GM18873 (cell line): ENCODE measurements around the gene NFKB1.
"Not testable (repeated sequence)": the region's sequence is repeated elsewhere in the genome, so short reads cannot be mapped to it uniquely, and the experiment has no call there.

Source experiments
- ATAC-seq: cut with Tn5 transposase; IDR thresholded peaks from one replicate; pipeline ENCODE4 v1.9.1; 2021; ENCODE audit warnings: mild to moderate bottlenecking, moderate library complexity, moderate number of reproducible peaks; ENCODE audit not compliant: unreplicated experiment, low FRiP score

Gene NFKB1

DNA sequence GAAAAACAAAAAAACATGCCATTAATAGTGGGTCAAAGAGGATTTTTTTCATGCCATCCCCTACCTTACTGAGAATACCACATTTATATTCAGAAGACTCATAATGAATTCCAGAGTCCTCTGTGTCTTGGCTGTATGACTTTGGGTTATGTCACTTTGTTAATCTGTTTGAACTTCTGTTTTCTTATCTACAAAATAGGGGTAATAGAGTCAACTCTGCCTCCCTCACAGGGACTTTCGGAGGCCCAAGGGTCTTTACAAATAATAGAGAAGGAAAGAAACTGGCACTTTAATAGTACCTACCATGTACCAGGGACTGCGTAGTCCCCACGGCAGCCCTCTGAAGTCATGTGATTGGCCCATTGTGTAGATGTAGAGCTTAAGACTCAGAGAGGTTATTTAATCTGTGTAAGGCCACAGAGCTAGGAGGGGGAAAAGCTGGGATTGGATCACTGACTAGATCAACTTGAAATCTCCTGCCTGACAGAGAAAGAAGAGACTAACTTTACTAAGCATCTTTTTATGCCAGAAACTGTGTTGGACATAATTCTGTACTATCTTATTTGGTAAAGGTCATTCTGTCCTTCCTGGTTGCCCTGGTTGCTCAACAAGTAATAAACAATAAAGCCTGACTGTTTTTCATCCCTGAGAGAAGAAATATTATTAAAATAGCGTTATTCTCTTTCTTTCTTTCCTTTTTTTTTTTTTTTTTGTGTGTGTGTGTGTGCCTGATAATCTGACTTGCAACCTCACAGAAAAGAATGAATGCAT lies 59.6 kb downstream of the NFKB1 start:
- no peak for ATAC-seq

DNA sequence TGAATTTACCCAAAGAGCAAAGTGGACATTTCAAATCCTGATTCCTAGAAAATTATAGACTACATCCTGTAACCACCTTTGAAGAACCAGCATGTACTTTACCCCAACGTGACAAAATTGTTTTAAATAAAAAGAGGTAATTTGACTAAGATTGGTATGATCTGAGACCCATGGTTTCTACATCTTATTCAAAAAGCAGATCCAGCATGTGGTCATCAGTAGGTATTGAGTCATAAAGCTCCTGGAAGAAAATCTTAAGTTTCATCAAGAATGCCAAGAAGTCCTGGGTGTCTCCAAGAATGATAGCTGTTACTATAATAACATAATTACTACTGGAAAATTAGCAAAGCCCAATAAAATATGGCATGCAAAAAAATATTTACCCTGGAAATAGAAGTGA lies 61.8 kb downstream of the NFKB1 start:
- no peak for ATAC-seq

DNA sequence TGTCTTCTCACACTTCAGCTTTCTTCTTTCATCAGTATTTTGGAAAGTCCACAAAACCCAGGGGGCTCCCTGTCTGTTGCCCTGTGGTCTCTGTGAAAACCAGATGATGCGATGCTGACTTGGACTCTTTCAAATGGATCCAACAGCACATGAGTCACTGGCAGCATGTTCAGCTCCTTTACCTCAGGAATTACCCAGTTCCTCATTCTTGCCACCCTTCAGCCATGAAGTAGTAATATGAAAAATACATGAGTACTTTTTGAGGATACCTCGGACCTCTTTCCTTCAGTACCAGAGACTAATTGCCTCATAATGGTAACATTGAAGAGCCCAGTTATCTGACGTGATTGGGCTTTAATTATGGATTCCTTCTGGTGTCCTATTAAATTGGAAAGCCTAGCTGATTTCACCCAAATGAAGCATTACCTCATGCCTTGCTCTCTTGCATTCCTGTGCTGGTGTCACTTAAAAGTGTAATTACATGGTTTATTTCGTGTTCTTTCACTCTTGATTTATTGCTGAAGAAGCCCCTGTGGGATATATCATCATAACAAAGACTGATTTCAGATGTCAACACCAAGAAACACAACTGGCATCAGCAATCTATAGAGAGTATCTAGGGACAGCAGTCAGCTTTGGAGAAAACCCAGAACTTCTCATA lies 63.4 kb downstream of the NFKB1 start:
- peak; percentile 89 for ATAC-seq

DNA sequence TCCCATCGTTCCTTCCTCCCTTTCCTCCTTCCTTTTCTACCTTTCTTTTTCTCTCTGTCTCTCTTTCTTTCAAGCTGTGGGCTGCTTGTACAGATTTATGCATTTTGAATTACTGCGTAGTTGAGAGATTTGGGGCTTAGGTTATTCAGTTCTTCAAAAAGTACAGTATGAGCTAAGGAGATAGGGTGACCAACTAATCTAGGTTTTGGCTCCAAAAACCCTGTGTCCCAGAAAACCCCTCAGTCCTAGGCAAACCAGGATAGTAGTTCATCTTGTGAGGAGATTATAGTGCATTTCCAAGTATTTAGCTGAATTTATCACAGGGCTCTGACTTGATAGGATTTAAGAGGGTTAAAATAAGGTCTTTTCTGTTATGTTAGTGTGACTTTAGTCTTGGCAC lies 64.5 kb downstream of the NFKB1 start:
- no peak for ATAC-seq

DNA sequence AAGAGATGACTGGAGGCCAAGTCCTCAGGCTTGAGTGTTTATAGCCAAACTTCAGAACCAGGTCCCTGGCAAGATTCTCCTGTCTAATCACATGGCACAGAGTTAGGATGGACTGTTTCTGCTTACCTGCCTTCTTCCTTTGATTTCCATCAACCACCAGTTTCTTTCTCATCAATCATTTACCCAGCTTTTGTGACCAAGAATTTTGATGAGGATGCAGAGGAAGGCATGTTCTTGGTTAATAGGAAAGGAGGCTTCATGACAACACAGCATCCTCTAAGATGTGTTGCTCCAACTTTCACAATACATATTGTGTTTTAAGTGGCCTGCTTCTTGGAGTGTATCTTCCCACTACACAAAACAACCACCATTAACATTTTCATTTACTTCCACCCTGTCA lies 65.3 kb downstream of the NFKB1 start:
- no peak for ATAC-seq

DNA sequence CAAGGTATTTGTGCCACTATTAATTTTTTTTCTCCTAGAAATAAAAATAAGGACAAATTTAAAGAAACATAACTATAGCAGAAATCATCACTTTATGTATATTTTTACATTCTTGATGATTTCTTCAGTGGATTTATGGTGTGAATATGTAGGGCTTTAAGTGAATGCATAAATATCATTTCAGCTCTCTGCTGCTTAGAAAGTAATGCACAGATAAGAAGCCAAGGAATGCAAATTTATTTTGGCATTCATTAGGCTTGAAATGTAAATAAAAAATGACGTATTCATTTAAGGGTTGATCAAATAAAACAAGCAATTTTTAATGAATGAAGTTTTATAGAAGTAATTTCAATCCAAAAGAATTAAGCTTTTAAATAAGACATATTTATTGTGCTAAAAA lies 66.3 kb downstream of the NFKB1 start:
- ATAC-seq: no peak

DNA sequence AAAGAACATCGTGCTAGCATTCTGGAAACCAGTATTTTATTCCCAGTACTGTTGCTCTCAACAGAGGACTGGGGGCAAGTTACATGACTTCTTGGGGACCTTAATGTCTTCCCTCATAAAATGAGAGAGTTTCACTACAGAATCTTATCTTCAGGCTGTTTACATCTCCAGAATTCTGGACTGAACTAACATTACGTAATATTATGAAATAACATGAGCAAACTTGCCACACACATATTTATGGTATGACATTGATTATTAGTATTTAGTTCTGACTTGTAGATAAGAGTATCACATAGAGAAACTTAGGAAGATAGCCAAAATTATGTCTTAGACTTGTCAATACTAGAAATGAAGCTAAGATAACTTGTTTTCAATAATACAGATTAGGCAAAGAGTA lies 68.0 kb downstream of the NFKB1 start:
- no peak for ATAC-seq

DNA sequence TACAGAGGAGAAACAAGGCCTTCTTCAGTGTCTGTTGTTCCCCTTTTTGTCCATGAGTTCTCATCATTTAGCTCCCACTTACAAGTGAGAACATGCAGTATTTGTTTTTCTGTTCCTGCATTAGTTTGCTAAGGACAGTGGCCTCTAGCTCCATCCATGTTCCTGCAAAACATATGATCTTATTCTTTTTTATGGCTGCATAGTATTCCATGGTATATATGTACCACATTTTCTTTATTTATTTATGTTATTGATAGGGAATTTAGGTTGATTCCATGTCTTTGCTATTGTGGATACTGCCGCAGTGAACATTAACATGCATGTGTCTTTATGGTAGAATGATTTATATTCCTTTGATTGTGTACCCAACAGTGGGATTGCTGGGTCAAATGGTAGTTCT lies 69.1 kb downstream of the NFKB1 start:
- not testable (repeated sequence) for ATAC-seq

DNA sequence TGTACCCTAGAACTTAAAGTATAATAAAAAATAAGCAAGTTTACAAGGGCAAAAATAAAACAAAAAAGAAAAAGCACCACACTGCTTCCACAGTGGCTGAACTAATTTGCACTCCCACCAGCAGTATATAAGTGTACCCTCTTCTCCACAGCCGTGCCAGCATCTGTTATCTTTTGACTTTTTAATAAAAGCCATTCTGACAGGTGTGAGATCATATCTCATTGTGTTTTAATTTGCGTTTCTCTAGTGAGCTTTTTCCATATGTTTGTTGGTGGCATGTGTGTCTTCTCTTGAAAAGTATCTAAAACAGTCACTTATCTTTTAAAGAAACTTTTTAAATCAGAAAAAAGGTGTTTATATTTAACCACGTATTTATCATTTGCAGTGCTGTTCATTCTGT lies 71.3 kb downstream of the NFKB1 start:
- ATAC-seq: no peak

DNA sequence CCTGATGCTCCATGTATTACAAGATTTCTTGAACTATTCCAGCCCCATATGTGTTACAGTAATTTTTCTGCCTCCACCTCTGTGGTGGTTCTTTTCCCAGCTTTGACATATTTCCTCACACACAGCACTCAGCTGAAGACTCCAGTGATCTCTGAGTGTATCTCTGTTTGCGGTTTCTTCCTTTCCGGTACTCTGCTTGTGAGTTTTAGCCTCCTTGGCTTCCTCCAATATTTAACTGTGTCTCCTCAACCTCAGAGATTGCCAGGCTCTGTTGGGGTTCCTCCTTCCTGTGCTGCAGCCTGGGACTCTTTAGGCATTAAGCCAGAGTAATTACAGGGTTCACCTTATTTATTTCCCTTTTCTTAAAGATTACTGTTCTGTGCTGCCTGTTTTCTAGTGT lies 73.2 kb downstream of the NFKB1 start:
- no peak for ATAC-seq

DNA sequence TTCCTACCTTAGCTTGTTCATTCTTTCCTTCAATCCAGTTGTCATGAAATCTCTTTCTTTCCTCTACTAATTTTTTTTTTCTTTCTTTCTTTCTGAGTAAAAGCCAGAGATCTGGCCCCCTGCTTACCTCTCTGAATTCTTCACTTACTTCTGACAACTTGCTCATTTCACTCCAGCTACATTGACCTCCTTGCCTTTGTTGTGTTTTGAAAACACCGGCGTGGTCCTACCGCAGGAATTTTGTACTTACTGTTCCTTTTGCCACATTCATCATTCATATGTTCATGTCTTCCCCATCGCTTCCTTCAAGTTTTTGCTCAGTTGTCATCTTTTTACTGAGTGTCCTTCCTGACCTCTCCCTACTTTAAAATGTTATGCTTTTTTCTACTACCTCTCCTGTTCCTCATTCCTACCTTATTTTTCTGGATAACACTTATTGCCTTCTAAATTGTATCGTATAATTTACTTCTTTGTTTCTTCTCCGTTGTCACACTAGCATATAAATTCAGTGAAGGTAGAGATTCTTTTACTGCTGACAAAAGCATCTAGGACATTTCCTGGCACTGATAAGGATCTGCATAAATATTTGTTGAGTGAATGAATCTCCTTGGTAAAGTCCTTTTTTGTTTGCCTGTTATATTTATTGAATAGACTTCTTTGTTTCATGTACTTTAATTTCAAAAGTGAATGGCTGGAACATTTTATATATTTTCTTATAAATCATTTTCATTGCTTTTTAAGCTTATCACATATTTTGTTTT lies 74.4 kb downstream of the NFKB1 start:
- no peak for ATAC-seq

DNA sequence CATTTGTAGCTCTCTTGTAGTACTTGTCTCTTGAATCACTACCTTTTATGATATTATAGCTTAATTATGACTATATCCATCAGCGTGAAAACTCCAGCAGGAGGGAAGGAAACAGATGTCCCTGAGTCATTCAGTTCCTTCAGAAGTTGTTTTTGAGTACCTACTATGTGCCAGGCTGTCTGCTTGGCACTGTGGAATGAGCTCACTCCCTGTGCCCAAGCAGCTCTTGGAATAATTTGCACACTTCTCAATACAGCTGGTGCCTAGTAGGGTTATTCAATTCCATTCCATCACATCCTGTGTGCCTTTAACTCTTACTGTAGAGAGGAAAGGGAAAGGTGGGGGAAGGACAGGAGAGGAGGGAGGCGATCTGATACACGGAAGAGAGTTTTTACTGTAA lies 77.1 kb downstream of the NFKB1 start:
- no peak for ATAC-seq

DNA sequence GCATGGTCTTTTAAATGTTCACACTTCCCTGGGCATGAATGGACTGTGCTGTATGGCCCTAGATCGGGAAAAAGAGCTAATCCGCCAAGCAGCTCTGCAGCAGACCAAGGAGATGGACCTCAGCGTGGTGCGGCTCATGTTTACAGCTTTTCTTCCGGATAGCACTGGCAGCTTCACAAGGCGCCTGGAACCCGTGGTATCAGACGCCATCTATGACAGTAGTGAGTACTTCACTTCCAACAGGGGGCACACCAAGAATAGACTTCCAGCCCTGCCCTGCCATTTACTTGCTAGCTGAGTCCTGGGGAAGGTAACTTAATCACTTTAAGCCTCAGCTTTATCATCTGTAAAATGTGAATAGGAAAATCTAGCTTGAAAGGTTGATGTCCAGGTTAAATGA lies 77.7 kb downstream of the NFKB1 start:
- ATAC-seq: no peak

DNA sequence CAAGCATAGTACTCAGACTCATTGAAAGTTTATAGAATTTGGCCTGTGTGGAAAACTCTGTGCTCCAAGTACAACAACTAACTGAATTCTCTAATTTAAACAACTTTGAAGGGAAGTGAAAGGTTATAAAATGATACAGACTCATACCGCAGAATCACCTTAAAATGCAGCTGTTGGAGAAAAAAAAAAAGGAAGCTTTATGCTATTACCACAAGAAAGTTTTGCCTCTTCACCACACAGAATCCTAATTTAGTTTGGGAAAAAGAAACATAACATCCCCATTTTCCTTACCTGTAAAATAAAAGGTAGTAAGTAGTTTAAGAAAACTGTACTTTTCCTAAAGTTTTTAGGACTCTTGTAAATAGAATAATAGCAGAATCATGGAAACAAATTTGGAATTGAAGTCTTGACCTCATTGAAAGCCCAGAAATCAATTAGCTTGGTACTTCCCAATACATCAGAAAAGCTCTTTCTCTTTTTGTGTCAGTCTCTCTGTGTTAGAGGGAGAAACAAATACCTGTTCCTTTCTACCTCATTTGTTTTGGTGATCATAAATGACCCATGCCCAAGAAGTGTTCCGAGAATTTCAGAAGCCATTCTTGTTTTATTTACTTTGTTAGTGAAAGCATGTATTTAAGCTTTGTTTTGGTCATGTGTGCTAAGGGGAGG lies 78.8 kb downstream of the NFKB1 start:
- ATAC-seq: no peak

DNA sequence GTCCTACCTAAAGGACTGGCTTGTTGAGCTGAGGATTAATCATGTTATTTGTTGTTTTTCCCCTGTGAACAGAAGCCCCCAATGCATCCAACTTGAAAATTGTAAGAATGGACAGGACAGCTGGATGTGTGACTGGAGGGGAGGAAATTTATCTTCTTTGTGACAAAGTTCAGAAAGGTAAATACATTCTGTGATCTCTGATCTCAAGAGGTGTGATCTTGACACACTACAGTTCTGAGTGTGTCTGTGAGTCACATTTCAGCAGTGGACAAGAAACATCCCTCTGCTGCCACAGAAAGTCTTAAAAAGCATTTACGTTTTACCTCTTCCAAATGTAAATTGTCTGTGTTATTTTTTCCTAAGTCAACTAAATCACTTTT lies 79.3 kb downstream of the NFKB1 start:
- no peak for ATAC-seq

DNA sequence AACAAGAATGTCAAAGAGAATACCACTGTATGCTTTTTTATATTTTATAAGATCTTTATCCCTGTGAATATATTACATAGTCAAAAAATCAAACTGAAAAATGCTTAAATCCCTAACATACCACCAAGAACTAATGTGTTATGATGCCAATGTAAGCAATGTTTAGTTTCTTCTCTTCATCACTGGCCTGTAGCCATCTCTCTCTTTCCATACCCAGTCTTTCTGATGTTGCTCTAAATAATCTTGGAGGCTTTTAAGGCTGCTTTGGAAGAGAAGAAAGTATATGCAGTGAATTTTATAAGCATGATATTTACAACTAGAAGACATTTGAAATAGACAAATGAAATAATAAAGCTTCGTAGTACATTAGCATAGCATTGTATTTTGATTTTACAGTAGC lies 82.9 kb downstream of the NFKB1 start:
- no peak for ATAC-seq

DNA sequence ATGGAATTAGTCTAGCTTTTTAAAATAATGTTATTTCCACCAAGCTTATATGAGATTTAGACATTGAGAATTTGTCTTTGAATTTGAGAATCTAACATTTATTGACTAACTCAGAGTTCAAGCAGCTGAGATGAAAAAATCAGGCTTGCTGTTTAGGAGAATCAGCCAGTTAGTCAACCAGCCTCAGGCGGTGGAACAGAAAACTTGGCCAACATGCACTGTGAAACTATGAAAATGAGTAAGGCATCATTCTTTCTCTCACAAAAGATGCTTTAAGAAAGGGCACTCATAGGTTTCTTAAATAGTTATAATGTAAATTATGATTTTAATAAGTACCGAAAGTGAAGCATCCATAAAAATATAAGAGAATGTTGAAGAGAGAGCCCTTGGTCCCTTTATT lies 84.2 kb downstream of the NFKB1 start:
- ATAC-seq: no peak

DNA sequence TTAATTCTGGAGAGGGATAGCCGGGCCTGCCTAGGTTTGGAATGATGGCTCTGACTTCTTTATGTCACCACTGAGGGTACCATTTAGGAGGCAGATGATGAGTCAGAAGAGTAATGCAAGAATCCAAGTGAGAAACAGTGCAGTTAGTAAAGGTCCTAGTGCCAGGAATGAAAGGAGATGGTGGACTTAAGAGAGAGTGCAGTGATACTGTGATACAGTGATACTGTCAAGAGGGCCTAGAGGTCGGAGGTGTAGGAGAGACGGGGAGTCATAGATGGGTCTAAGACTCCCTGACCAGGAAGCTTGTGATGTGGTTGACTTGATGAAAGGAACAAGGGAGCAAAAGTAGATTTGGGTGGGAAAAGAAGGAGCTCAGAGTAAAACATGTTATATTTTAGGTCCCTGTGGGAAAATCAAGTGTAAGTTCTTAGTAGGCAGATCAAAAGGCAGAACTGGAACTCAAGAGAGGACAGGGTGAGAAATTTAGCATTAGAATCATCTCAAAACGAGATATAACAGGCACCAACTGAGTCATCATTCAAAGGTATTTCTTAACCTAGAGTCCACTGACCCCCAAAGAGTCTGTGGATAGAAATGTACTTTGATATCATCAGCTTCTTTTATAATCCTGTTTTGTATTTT lies 85.0 kb downstream of the NFKB1 start:
- no peak for ATAC-seq

DNA sequence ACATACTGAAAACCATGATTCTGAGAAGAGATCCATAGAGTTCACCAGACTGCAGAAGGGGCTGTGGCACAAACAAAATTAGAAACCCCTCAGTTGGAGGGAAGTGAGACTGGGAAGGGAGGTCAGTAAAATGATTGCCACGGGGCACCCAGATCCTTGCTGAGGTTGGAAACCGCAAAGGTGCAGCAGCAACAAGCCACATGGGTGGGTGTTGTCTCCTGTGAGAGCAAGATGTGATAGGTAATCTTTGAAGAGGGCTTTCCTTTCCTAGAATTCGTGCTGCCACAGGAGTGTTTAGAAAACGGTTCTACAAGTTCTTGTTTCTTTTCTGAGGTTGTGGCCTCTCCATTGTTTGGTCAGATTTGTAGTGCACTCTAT lies 85.5 kb downstream of the NFKB1 start:
- no peak for ATAC-seq

DNA sequence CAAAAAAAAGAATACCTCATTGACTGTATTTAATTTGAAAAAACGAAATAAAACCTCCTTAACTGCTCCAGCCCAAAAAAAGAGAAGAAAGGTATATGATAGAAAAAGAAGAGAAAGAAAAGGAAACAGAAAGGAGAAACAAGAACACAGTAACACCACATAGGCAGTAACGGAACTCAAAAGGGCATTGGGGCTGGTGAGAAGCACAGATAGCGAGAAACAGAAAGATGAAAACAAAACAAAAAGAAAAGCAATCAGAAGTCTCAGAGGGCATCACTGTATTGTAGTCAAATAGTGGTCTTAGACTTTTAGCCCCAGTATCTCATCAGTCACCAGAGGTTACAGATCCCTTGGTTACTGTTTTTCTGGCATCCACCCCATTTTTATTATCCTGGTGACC lies 88.6 kb downstream of the NFKB1 start:
- no peak for ATAC-seq

DNA sequence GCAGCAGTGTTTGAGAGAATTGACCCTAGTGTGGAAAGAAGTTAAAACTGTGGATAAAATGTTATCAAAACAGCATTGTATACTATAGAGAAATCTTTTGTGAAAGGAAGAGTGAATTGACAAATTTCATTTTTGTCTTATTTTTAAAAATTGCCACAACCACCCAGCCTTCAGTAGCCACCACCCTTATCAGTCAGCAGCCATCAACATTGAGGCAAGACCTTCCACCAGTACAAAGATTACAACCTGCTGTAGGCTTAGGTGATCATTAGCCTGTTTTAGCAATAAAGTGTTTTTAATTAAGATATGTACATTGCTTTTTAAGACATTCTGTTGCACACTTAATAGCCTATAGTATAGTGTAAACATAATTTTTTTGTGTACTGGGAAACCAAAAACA lies 91.1 kb downstream of the NFKB1 start:
- ATAC-seq: no peak
